ENCODE results near the gene NELFE.

GRCh38 chr6:31954511-31954910 is 4.3 kb downstream of the NELFE start:
- TF ChIP-seq POLR2A (IDR thresholded peaks at IDR 0.05) (no peak), EP300 (IDR thresholded peaks at IDR 0.05) (no peak)
- TF ChIP-seq, protein P1, sequence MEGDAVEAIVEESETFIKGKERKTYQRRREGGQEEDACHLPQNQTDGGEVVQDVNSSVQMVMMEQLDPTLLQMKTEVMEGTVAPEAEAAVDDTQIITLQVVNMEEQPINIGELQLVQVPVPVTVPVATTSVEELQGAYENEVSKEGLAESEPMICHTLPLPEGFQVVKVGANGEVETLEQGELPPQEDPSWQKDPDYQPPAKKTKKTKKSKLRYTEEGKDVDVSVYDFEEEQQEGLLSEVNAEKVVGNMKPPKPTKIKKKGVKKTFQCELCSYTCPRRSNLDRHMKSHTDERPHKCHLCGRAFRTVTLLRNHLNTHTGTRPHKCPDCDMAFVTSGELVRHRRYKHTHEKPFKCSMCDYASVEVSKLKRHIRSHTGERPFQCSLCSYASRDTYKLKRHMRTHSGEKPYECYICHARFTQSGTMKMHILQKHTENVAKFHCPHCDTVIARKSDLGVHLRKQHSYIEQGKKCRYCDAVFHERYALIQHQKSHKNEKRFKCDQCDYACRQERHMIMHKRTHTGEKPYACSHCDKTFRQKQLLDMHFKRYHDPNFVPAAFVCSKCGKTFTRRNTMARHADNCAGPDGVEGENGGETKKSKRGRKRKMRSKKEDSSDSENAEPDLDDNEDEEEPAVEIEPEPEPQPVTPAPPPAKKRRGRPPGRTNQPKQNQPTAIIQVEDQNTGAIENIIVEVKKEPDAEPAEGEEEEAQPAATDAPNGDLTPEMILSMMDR (IDR thresholded peaks at IDR 0.05) = no peak
